Upper lobe of left lung (tissue), 4 donors: Measurements from ENCODE around the gene LRIG3.

ENCODE experiments used
- POLR2A ChIP-seq, 4 donors: fragments of 450-650 bp; IDR thresholded peaks; one replicate each; pipeline ENCODE4 v1.5.1; 2016 to 2017; ENCODE audit warnings: antibody characterized with exemption in 4 of 4, mild to moderate bottlenecking in 2 of 4
- POLR2AphosphoS5 ChIP-seq, 2 donors: sonication (generic); formaldehyde crosslinking; IDR thresholded peaks; one replicate each; pipeline ENCODE4 v1.5.1; 2017; ENCODE audit warnings: antibody characterized with exemption in 2 of 2
- TF ChIP-seq, protein P1 (sequence below), 6 experiments: fragments of 450-650 bp in 4 of 6; fragments of 200-600 bp in 2 of 6; sonication (generic) in 2 of 6; IDR thresholded peaks; one replicate each; pipeline ENCODE4 v1.5.1; 2016 to 2019; ENCODE audit warnings: antibody characterized with exemption in 6 of 6

DNA sequence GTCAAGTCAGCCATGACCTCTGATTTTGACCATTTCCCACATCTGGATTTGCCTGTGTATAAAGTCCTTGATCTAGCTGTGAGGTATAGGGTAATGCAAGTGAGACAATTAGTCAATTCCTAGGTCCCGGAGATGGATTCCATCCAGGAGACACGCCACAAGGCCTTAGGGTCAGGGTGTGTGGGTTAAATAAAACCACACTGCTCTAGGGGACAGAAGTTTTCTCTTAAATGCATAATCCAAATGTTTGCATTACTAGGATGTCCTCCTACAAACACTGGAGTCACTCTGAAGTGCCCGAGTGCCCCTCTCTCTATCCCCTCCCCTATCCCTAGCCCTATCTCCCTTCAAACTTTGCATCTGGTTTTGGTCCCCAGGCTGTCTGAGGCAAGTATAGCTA lies 26.8 kb downstream of the LRIG3 start:
- TF ChIP-seq POLR2A (IDR thresholded peaks at IDR 0.05) (no peak), POLR2AphosphoS5 (IDR thresholded peaks at IDR 0.05) (no peak)
- TF ChIP-seq, protein P1, sequence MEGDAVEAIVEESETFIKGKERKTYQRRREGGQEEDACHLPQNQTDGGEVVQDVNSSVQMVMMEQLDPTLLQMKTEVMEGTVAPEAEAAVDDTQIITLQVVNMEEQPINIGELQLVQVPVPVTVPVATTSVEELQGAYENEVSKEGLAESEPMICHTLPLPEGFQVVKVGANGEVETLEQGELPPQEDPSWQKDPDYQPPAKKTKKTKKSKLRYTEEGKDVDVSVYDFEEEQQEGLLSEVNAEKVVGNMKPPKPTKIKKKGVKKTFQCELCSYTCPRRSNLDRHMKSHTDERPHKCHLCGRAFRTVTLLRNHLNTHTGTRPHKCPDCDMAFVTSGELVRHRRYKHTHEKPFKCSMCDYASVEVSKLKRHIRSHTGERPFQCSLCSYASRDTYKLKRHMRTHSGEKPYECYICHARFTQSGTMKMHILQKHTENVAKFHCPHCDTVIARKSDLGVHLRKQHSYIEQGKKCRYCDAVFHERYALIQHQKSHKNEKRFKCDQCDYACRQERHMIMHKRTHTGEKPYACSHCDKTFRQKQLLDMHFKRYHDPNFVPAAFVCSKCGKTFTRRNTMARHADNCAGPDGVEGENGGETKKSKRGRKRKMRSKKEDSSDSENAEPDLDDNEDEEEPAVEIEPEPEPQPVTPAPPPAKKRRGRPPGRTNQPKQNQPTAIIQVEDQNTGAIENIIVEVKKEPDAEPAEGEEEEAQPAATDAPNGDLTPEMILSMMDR (IDR thresholded peaks at IDR 0.05): no peak
